Endothelial cell of umbilical vein (primary cell): ENCODE measurements around the gene PLEKHG2. TPM values are rescaled to one million over a fixed set of nuclear protein-coding genes. Genes with fewer than 3 reads are reported as not detected.

Source experiments
- BruUV-seq: library from RNA; stranded (reverse); fragments of 400-500 nt; replicated peaks from 2 replicates; lab custom pipeline; 2021; lab: Mats Ljungman, UMichigan
- CTCF ChIA-PET: fragments of 300-600, 350-600 bp; sonication (Branson Sonifier 250); formaldehyde crosslinking; loops from one replicate; lab custom pipeline; 2021; ENCODE audit warnings: antibody characterized with exemption, inconsistent platforms; lab: Charles Lee
- POLR2A ChIA-PET: fragments of 300-600, 350-600 bp; sonication (Branson Sonifier 250); formaldehyde crosslinking; loops from one replicate; lab custom pipeline; 2021; ENCODE audit warnings: antibody characterized with exemption, inconsistent platforms; lab: Charles Lee
- DNase-seq: peaks from one replicate; pipeline ENCODE4 v3.0.0-alpha.2; 2011; ENCODE audit warnings: low read depth, low spot score
- FAIRE-seq: peaks from 2 replicates; lab custom pipeline; 2011; peaks lifted over from hg19 to GRCh38; lab: Jason Lieb, UNC
- H2AFZ ChIP-seq: 2 replicates; pipeline ENCODE4 v1.6.0; 2012; ENCODE audit warnings: low read depth, low read length, control low read depth, inconsistent platforms
- H3K27ac ChIP-seq: 2 replicates; pipeline ENCODE4 v1.5.1; 2011; ENCODE audit warnings: low read depth, mild to moderate bottlenecking, control low read depth, low read length, moderate library complexity; ENCODE audit not compliant: insufficient read depth
- H3K27me3 ChIP-seq, 2 experiments: 2 replicates each; pipeline versions ENCODE4 v1.6.0 to v1.6.1; 2011; ENCODE audit warnings: low read length in 2 of 2, mixed read lengths in 1 of 2; ENCODE audit not compliant: control insufficient read depth in 2 of 2, insufficient read depth in 2 of 2
- H3K36me3 ChIP-seq, 2 experiments: 2 replicates in 1 of 2; 3 replicates in 1 of 2; pipeline ENCODE4 v1.5.1; 2011; ENCODE audit warnings: low read length in 2 of 2, mild to moderate bottlenecking in 1 of 2, moderate library complexity in 1 of 2; ENCODE audit not compliant: control insufficient read depth in 2 of 2, insufficient read depth in 2 of 2; ENCODE audit errors: extremely low read depth in 1 of 2
- H3K4me1 ChIP-seq: 3 replicates; pipeline ENCODE4 v1.5.1; 2011; ENCODE audit warnings: mild to moderate bottlenecking, low read length; ENCODE audit not compliant: control insufficient read depth, insufficient read depth; ENCODE audit errors: extremely low read depth
- H3K4me2 ChIP-seq: 2 replicates; pipeline ENCODE4 v1.6.1; 2011; ENCODE audit warnings: low read length, control low read depth, mixed read lengths; ENCODE audit not compliant: insufficient read depth
- H3K4me3 ChIP-seq, 3 experiments: fragments of 200-600 bp in 1 of 3; sonication (generic), shearing (Covaris generic) in 1 of 3; replicated peaks in 1 of 3; 2 replicates each; pipeline ENCODE4 v1.5.1; 2011 to 2016; ENCODE audit warnings: control low read depth in 3 of 3, low read length in 3 of 3, mild to moderate bottlenecking in 2 of 3, inconsistent platforms in 1 of 3, low read depth in 1 of 3, moderate library complexity in 1 of 3; ENCODE audit not compliant: insufficient read depth in 1 of 3
- H3K79me2 ChIP-seq: 2 replicates; pipeline ENCODE4 v1.6.0; 2012; ENCODE audit warnings: low read length, inconsistent platforms; ENCODE audit not compliant: control insufficient read depth, insufficient read depth
- H3K9ac ChIP-seq: replicated peaks from 2 replicates; pipeline ENCODE3; 2011; ENCODE audit warnings: low read length, control low read depth; ENCODE audit not compliant: insufficient read depth; ENCODE audit errors: extremely low read depth
- H3K9me1 ChIP-seq: replicated peaks from 3 replicates; pipeline ENCODE4 v1.6.0; 2011; ENCODE audit warnings: mild to moderate bottlenecking, low read length; ENCODE audit not compliant: control insufficient read depth, insufficient read depth; ENCODE audit errors: extremely low read depth
- H3K9me3 ChIP-seq: replicated peaks from 2 replicates; pipeline ENCODE4 v1.5.1; 2012; ENCODE audit warnings: low read length, inconsistent platforms; ENCODE audit not compliant: control insufficient read depth, insufficient read depth
- H4K20me1 ChIP-seq: replicated peaks from 2 replicates; pipeline ENCODE3; 2011; ENCODE audit warnings: mild to moderate bottlenecking, low read length; ENCODE audit not compliant: control insufficient read depth, insufficient read depth; ENCODE audit errors: extremely low read depth
- EZH2 ChIP-seq: IDR thresholded peaks from 2 replicates; pipeline ENCODE4 v1.6.1; 2012; ENCODE audit warnings: borderline replicate concordance, low read depth, mild to moderate bottlenecking, moderate library complexity, low read length, inconsistent platforms; ENCODE audit not compliant: severe bottlenecking
- FOS ChIP-seq: IDR thresholded peaks from 2 replicates; pipeline ENCODE4 v1.6.1; 2011; ENCODE audit warnings: mild to moderate bottlenecking, low read length, moderate library complexity, borderline replicate concordance; ENCODE audit not compliant: insufficient read depth
- GATA2 ChIP-seq: IDR thresholded peaks from 2 replicates; pipeline ENCODE4 v1.7.0; 2011; ENCODE audit warnings: low read depth, mild to moderate bottlenecking, moderate library complexity, mixed read lengths, low read length; ENCODE audit not compliant: insufficient read length, insufficient read depth
- JUN ChIP-seq: IDR thresholded peaks from 2 replicates; pipeline ENCODE4 v1.6.1; 2011; ENCODE audit warnings: borderline replicate concordance, low read depth; ENCODE audit not compliant: insufficient read length, insufficient read depth
- MYC ChIP-seq: IDR thresholded peaks from one replicate; pipeline ENCODE4 v1.6.1; 2011; ENCODE audit warnings: mild to moderate bottlenecking, low read depth, low read length
- POLR2A ChIP-seq: IDR thresholded peaks from 2 replicates; pipeline ENCODE4 v1.6.1; 2012; ENCODE audit warnings: low read depth, mild to moderate bottlenecking, control low read depth, low read length
- POLR2AphosphoS5 ChIP-seq: IDR thresholded peaks from 2 replicates; pipeline ENCODE4 v1.6.1; 2012; ENCODE audit warnings: low read depth, mild to moderate bottlenecking, control low read depth, low read length, moderate library complexity; ENCODE audit not compliant: insufficient read depth
- dilution Hi-C: fragments of 300-500 bp; cut with MboI; formaldehyde crosslinking; loops from one replicate; pipeline ENCODE4 v1.15.0; 2019; ENCODE audit warnings: low sequenced_read_pairs; ENCODE audit not compliant: extremely low pct_ligation_motif_present
- intact Hi-C: fragments of 100-400 bp; cut with micrococcal nuclease; formaldehyde crosslinking; loops from one replicate; pipeline ENCODE4 v1.10.0; 2022
- polyA plus RNA-seq, 4 experiments: library from polyadenylated mRNA; depleted of rRNA in 3 of 4; stranded (reverse) in 3 of 4; unstranded in 1 of 4; fragments of >200 nt; gene quantifications; 2 replicates each; pipeline versions ENCODE4 v1.2.1 to v1.2.3, GENCODE V29; 2011 to 2012; ENCODE audit warnings: missing spikeins in 1 of 4
- total RNA-seq: library from RNA; stranded (reverse); gene quantifications from 2 replicates; pipeline ENCODE4 v1.2.3, GENCODE V29; 2021
- TF ChIP-seq, protein P1 (sequence below), 2 donors: IDR thresholded peaks; 1 replicate in 1 of 2; 2 replicates in 1 of 2; pipeline ENCODE4 v1.5.1; 2011; ENCODE audit warnings: low read length in 2 of 2, mild to moderate bottlenecking in 2 of 2, moderate library complexity in 2 of 2, control low read depth in 1 of 2, inconsistent platforms in 1 of 2, low read depth in 1 of 2; ENCODE audit not compliant: insufficient read depth in 1 of 2; ENCODE audit errors: extremely low read depth in 1 of 2
- TF ChIP-seq, protein P2 (sequence below): IDR thresholded peaks from 2 replicates; pipeline ENCODE4 v1.6.1; 2011; ENCODE audit not compliant: insufficient read depth, insufficient read length

Gene PLEKHG2
- total and polyA plus RNA-seq, 2 donors (not counting 3 experiments of a cell fraction or from before 2014, with no cell fraction given): 44.7 to 74.1 TPM

DNA sequence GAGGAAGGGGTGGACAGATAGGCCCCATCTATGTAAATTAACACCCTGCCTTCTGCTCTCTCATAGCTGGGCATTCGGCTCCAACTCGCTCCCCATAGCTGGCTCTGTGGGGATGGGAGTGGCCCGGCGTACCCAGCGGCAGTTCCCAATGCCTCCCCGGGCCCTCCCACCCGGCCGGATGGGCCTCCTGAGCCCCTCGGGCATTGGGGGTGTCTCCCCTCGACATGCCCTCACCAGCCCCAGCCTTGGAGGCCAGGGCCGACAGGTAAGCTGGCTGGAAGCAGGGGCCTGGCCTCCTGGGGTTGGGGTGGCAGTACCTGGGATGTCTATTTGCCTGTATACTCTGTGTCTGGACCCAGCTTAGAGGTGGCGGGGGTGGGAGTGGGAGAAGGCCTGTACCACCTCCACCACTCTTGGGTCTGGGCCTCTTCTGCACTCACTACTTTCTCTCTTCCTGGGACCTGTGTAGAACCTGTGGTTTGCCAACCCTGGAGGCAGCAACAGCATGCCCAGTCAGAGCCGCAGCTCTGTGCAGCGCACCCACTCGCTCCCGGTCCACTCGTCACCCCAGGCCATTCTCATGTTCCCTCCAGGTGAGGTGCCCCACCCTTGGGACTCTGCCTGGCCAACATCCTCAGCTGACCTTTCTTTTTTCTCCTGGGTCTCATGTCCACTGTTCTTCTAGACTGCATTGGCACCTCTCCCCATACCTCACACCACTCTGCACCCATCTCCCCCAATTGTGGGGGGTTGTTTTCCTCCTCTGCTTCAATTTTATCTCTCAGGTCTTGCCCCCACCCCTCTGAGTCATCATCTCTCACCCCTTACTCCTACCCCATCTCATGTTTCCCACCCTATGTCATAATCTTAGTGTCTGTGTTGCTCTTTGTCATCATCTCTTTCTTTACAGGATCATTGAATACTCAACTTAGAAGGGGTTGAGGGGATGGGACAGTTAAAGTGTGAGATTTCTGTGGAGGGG is 31.7 kb upstream of the PLEKHG2 start:
- Histone ChIP-seq H3K9me1 (no peaks in the 10 kb centered on the region), H3K79me2 (no peaks in the 10 kb centered on the region), H3K36me3 (peaks cover 17 to 72% of the 10 kb centered on the region in 2 experiments), H3K4me2 (no peak overlapping the region), H3K9ac (no peak overlapping the region), H2AFZ (no peak overlapping the region), H3K9me3 (no peaks in the 10 kb centered on the region), H3K27ac (no peak overlapping the region), H3K27me3 (no peaks in the 10 kb centered on the region), H3K4me3 (no peak overlapping the region), H4K20me1 (no peaks in the 10 kb centered on the region), H3K4me1 (no peaks in the 10 kb centered on the region)
- intact Hi-C loops (no loop called here), dilution Hi-C loops (no loop called here)
- ChIA-PET POLR2A (no interaction called here), CTCF (no interaction called here)
- FAIRE-seq (no peak), DNase-seq (no peak)
- BruUV-seq: no TSS peak
- TF ChIP-seq MYC (no peak), EZH2 (no peak), JUN (no peak), POLR2A (no peak), POLR2AphosphoS5 (no peak), GATA2 (no peak), FOS (no peak)
- TF ChIP-seq, protein P1, sequence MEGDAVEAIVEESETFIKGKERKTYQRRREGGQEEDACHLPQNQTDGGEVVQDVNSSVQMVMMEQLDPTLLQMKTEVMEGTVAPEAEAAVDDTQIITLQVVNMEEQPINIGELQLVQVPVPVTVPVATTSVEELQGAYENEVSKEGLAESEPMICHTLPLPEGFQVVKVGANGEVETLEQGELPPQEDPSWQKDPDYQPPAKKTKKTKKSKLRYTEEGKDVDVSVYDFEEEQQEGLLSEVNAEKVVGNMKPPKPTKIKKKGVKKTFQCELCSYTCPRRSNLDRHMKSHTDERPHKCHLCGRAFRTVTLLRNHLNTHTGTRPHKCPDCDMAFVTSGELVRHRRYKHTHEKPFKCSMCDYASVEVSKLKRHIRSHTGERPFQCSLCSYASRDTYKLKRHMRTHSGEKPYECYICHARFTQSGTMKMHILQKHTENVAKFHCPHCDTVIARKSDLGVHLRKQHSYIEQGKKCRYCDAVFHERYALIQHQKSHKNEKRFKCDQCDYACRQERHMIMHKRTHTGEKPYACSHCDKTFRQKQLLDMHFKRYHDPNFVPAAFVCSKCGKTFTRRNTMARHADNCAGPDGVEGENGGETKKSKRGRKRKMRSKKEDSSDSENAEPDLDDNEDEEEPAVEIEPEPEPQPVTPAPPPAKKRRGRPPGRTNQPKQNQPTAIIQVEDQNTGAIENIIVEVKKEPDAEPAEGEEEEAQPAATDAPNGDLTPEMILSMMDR (IDR thresholded peaks at IDR 0.05; ENCODE audit: extremely low read depth in 1 of 2, insufficient read depth in 1 of 2, low read depth in 1 of 2, low read length in 2 of 2): no peak
- TF ChIP-seq, protein P2, sequence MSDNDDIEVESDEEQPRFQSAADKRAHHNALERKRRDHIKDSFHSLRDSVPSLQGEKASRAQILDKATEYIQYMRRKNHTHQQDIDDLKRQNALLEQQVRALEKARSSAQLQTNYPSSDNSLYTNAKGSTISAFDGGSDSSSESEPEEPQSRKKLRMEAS: no peak
